OCI-LY1 (cell line): ENCODE data around the gene CD200.

ENCODE experiments used
- EZH2 ChIP-seq: fragments of 200-600 bp; sonication (generic), shearing (Covaris generic); IDR thresholded peaks from 2 replicates; pipeline ENCODE4 v1.8.0; 2017; ENCODE audit warnings: borderline replicate concordance, mixed run types, mild to moderate bottlenecking, antibody characterized with exemption, low read length, moderate library complexity, mixed read lengths
- TF ChIP-seq, protein P1 (sequence below): fragments of 200-600 bp; sonication (generic), shearing (Covaris generic); IDR thresholded peaks from 2 replicates; pipeline ENCODE4 v1.5.1; 2017; ENCODE audit warnings: mild to moderate bottlenecking, antibody characterized with exemption, low read length, moderate library complexity, mixed read lengths

DNA sequence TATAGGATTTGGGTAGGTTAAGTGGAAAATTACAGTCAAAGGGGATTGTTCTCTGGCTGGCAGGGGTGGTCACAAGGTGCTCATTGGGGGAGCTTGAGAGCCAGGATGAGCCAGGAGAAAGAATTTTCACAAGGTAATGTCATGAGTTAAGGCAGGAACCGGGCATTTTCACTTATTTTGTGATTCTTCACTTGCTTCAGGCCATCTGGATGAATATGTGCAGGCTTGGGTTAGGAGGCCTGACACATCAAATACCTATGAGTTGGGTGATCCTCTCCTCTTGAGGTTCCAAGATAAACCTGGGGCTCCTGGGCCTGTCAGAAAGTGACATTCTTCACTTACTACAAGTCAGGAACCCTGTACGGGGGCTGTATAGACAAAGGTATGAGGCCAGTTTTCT lies 68.7 kb downstream of the CD200 start:
- TF ChIP-seq, protein P1, sequence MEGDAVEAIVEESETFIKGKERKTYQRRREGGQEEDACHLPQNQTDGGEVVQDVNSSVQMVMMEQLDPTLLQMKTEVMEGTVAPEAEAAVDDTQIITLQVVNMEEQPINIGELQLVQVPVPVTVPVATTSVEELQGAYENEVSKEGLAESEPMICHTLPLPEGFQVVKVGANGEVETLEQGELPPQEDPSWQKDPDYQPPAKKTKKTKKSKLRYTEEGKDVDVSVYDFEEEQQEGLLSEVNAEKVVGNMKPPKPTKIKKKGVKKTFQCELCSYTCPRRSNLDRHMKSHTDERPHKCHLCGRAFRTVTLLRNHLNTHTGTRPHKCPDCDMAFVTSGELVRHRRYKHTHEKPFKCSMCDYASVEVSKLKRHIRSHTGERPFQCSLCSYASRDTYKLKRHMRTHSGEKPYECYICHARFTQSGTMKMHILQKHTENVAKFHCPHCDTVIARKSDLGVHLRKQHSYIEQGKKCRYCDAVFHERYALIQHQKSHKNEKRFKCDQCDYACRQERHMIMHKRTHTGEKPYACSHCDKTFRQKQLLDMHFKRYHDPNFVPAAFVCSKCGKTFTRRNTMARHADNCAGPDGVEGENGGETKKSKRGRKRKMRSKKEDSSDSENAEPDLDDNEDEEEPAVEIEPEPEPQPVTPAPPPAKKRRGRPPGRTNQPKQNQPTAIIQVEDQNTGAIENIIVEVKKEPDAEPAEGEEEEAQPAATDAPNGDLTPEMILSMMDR = no peak
- no peak for TF ChIP-seq EZH2
